Neural cell (in vitro differentiated cells): ENCODE data around the gene TLNRD1. TPM values are rescaled to one million over a fixed set of nuclear protein-coding genes. Genes with fewer than 3 reads are reported as not detected.

Experiments
- H2AFZ ChIP-seq: fragments of 200-600, 300-800 bp; sonication (generic), shearing (Covaris generic); 2 replicates; pipeline ENCODE4 v1.6.0; 2014; ENCODE audit warnings: low read depth, mild to moderate bottlenecking, antibody characterized with exemption, low read length, moderate library complexity
- H3F3A ChIP-seq: fragments of 200-600 bp; shearing (Covaris generic); 2 replicates; pipeline ENCODE4 v1.6.1; 2016; ENCODE audit warnings: mild to moderate bottlenecking, moderate library complexity, mixed read lengths, antibody characterized with exemption, low read length; ENCODE audit not compliant: insufficient read depth, poor library complexity, severe bottlenecking
- H3K27ac ChIP-seq: fragments of 200-600, 300-800 bp; sonication (generic), shearing (Covaris generic); 2 replicates; pipeline ENCODE4 v1.5.1; 2014; ENCODE audit warnings: mild to moderate bottlenecking, low read length, moderate library complexity
- H3K27me3 ChIP-seq: fragments of 300-800, 200-600 bp; sonication (generic), shearing (Covaris generic); 2 replicates; pipeline ENCODE4 v1.6.0; 2014; ENCODE audit warnings: mild to moderate bottlenecking, low read depth, low read length, moderate library complexity; ENCODE audit not compliant: insufficient read depth
- H3K36me3 ChIP-seq: fragments of 300-800, 200-600 bp; sonication (generic), shearing (Covaris generic); 2 replicates; pipeline ENCODE4 v1.5.1; 2014; ENCODE audit warnings: mild to moderate bottlenecking, antibody characterized with exemption, low read length, moderate library complexity; ENCODE audit not compliant: insufficient read depth
- H3K4me2 ChIP-seq: fragments of 300-800, 200-600 bp; sonication (generic), shearing (Covaris generic); 2 replicates; pipeline ENCODE4 v1.6.0; 2014; ENCODE audit warnings: mild to moderate bottlenecking, low read length
- H3K4me3 ChIP-seq: fragments of 300-800, 200-600 bp; sonication (generic), shearing (Covaris generic); 2 replicates; pipeline ENCODE4 v1.5.1; 2014; ENCODE audit warnings: mild to moderate bottlenecking, low read length, moderate library complexity
- H3K79me2 ChIP-seq: fragments of 200-600 bp; shearing (Covaris generic); replicated peaks from 2 replicates; pipeline ENCODE4 v1.6.0; 2014; ENCODE audit warnings: mild to moderate bottlenecking, low read length, moderate library complexity; ENCODE audit not compliant: insufficient read depth
- H3K9ac ChIP-seq: fragments of 300-800, 200-600 bp; sonication (generic), shearing (Covaris generic); 2 replicates; pipeline ENCODE4 v1.6.1; 2016; ENCODE audit warnings: mild to moderate bottlenecking, low read length, mixed read lengths
- H3K9me2 ChIP-seq: fragments of 200-600 bp; shearing (Covaris generic); 2 replicates; pipeline ENCODE4 v1.6.1; 2016; ENCODE audit warnings: mild to moderate bottlenecking, low read length, mixed read lengths; ENCODE audit not compliant: insufficient read depth
- H3K9me3 ChIP-seq: fragments of 200-600, 300-800 bp; sonication (generic), shearing (Covaris generic); 2 replicates; pipeline ENCODE4 v1.6.1; 2016; ENCODE audit warnings: mild to moderate bottlenecking, mixed run types, low read length, moderate library complexity, mixed read lengths
- H4K20me1 ChIP-seq: fragments of 200-600 bp; shearing (Covaris generic); 2 replicates; pipeline ENCODE4 v1.6.1; 2016; ENCODE audit warnings: mild to moderate bottlenecking, mixed run types; ENCODE audit not compliant: insufficient read depth
- CTCF ChIP-seq: fragments of 450-650 bp; IDR thresholded peaks from 2 replicates; pipeline ENCODE4 v1.5.1; 2014; ENCODE audit warnings: antibody characterized with exemption, mild to moderate bottlenecking, moderate library complexity; ENCODE audit not compliant: poor library complexity, severe bottlenecking
- EP300 ChIP-seq: fragments of 450-650 bp; conservative IDR thresholded peaks from 2 replicates; pipeline ENCODE4 v1.6.1; 2014; ENCODE audit warnings: antibody characterized with exemption, mild to moderate bottlenecking, moderate library complexity; ENCODE audit not compliant: poor library complexity, severe bottlenecking
- EZH2 ChIP-seq: fragments of 200-600, 300-800 bp; shearing (Covaris generic), sonication (generic); IDR thresholded peaks from 2 replicates; pipeline ENCODE4 v1.6.1; 2014; ENCODE audit warnings: antibody characterized with exemption, low read length, borderline replicate concordance, mild to moderate bottlenecking; ENCODE audit not compliant: insufficient read depth, poor library complexity, severe bottlenecking
- MXI1 ChIP-seq: fragments of 450-650 bp; conservative IDR thresholded peaks from 2 replicates; pipeline ENCODE4 v1.6.1; 2014; ENCODE audit warnings: antibody characterized with exemption, mild to moderate bottlenecking; ENCODE audit not compliant: poor library complexity, severe bottlenecking
- POLR2AphosphoS5 ChIP-seq: IDR thresholded peaks from 2 replicates; pipeline ENCODE4 v1.6.1; 2012
- RAD21 ChIP-seq: fragments of 450-650 bp; conservative IDR thresholded peaks from 2 replicates; pipeline ENCODE4 v1.6.1; 2014; ENCODE audit warnings: antibody characterized with exemption, mild to moderate bottlenecking, moderate library complexity
- REST ChIP-seq: IDR thresholded peaks from 2 replicates; pipeline ENCODE4 v1.6.1; 2012; ENCODE audit warnings: borderline replicate concordance
- SMC3 ChIP-seq: fragments of 450-650 bp; conservative IDR thresholded peaks from 2 replicates; pipeline ENCODE4 v1.6.1; 2014; ENCODE audit warnings: antibody characterized with exemption, mild to moderate bottlenecking, moderate library complexity; ENCODE audit not compliant: poor library complexity
- TAF1 ChIP-seq: IDR thresholded peaks from 2 replicates; pipeline ENCODE4 v1.6.1; 2012; ENCODE audit warnings: low read depth
- polyA plus RNA-seq: library from polyadenylated mRNA; depleted of rRNA; stranded (reverse); fragments of >200 nt; gene quantifications from 2 replicates; pipeline ENCODE4 v1.2.3, GENCODE V29; 2014

The TLNRD1 gene
- polyA plus RNA-seq, 1 donor from 2014 or later: 8.2 TPM

- Histone ChIP-seq H3K4me3 (no peak overlapping the region), H3K9ac (no peak overlapping the region), H3K36me3 (no peaks in the 10 kb centered on the region), H3F3A (no peaks in the 10 kb centered on the region), H3K79me2 (no peaks in the 10 kb centered on the region), H3K27ac (no peak overlapping the region), H3K4me2 (no peak overlapping the region), H3K9me2 (no peaks in the 10 kb centered on the region), H3K27me3 (no peaks in the 10 kb centered on the region), H3K9me3 (no peaks in the 10 kb centered on the region), H4K20me1 (no peaks in the 10 kb centered on the region), H2AFZ (no peak overlapping the region)
- no peak for TF ChIP-seq POLR2AphosphoS5
- TF ChIP-seq TAF1: no peak
- TF ChIP-seq SMC3: no peak
- no peak for TF ChIP-seq MXI1
- TF ChIP-seq CTCF: no peak
- TF ChIP-seq EZH2: no peak
- TF ChIP-seq REST: no peak
- TF ChIP-seq EP300: no peak
- TF ChIP-seq RAD21: no peak
Measured at GRCh38 chr15:81031203-81031602, 30.5 kb downstream of the TLNRD1 start.

- Histone ChIP-seq H3K27ac (no peak overlapping the region), H2AFZ (no peak overlapping the region), H3K79me2 (no peaks in the 10 kb centered on the region), H3K27me3 (no peaks in the 10 kb centered on the region), H3K9ac (no peak overlapping the region), H3K9me3 (no peaks in the 10 kb centered on the region), H3K4me2 (no peak overlapping the region), H3F3A (no peaks in the 10 kb centered on the region), H3K9me2 (no peaks in the 10 kb centered on the region), H4K20me1 (no peaks in the 10 kb centered on the region), H3K36me3 (no peaks in the 10 kb centered on the region), H3K4me3 (no peak overlapping the region)
- TF ChIP-seq REST: no peak
- TF ChIP-seq MXI1: no peak
- no peak for TF ChIP-seq SMC3
- TF ChIP-seq POLR2AphosphoS5: no peak
- no peak for TF ChIP-seq CTCF
- no peak for TF ChIP-seq RAD21
- TF ChIP-seq EP300: no peak
- no peak for TF ChIP-seq EZH2
- TF ChIP-seq TAF1: no peak
Measured at GRCh38 chr15:81032355-81032754, 31.6 kb downstream of the TLNRD1 start.
